NCI-H146 (cell line): ENCODE measurements around the gene RBM28.
"Not testable (repeated sequence)": the region's sequence is repeated elsewhere in the genome, so short reads cannot be mapped to it uniquely, and the experiment has no call there.

Source experiments
- DNase-seq: peaks from one replicate; lab custom pipeline; 2025; lab: John Stamatoyannopoulos, UW

RBM28 gene

GRCh38 chr7:128347647-128348097 lies 4.0 kb upstream of the RBM28 start:
- DNase-seq, result peak; percentile 48

GRCh38 chr7:128344431-128344774 lies 695 bp upstream of the RBM28 start:
- DNase-seq, result no peak

GRCh38 chr7:128341733-128342132 lies 2.0 kb downstream of the RBM28 start:
- DNase-seq, result no peak

GRCh38 chr7:128335730-128336129 lies 8.0 kb downstream of the RBM28 start:
- DNase-seq, result no peak

- no peak for DNase-seq
Measured at GRCh38 chr7:128324368-128324680, 19.4 kb downstream of the RBM28 start.

GRCh38 chr7:128323459-128324367 lies 20.0 kb downstream of the RBM28 start:
- DNase-seq, result no peak

GRCh38 chr7:128323040-128323439 lies 20.7 kb downstream of the RBM28 start:
- no peak for DNase-seq

- peak; percentile 18 for DNase-seq
Measured at GRCh38 chr7:128322040-128322643, 21.6 kb downstream of the RBM28 start.

GRCh38 chr7:128321044-128321422 lies 22.7 kb downstream of the RBM28 start:
- no peak for DNase-seq

GRCh38 chr7:128318691-128319090 lies 25.0 kb downstream of the RBM28 start:
- no peak for DNase-seq

- DNase-seq, result no peak
Measured at GRCh38 chr7:128311013-128311412, 32.7 kb downstream of the RBM28 start.

GRCh38 chr7:128310499-128310898 lies 33.2 kb downstream of the RBM28 start:
- DNase-seq, result no peak

GRCh38 chr7:128309976-128310375 lies 33.7 kb downstream of the RBM28 start:
- DNase-seq, result no peak

GRCh38 chr7:128309124-128309523 lies 34.6 kb downstream of the RBM28 start:
- no peak for DNase-seq

- no peak for DNase-seq
Measured at GRCh38 chr7:128307061-128307460, 36.6 kb downstream of the RBM28 start.

- no peak for DNase-seq
Measured at GRCh38 chr7:128304212-128304611, 39.5 kb downstream of the RBM28 start.

GRCh38 chr7:128303643-128304042 lies 40.1 kb downstream of the RBM28 start:
- DNase-seq, result no peak

GRCh38 chr7:128303133-128303532 lies 40.6 kb downstream of the RBM28 start:
- no peak for DNase-seq

- DNase-seq, result no peak
Measured at GRCh38 chr7:128302139-128302538, 41.6 kb downstream of the RBM28 start.

GRCh38 chr7:128299109-128299607 lies 44.5 kb downstream of the RBM28 start:
- DNase-seq, result no peak

GRCh38 chr7:128298004-128298403 lies 45.7 kb downstream of the RBM28 start:
- DNase-seq, result not testable (repeated sequence)

- DNase-seq, result no peak
Measured at GRCh38 chr7:128287556-128287955, 56.2 kb downstream of the RBM28 start.

- no peak for DNase-seq
Measured at GRCh38 chr7:128284102-128284501, 59.6 kb downstream of the RBM28 start.
